GM12878 (cell line): ENCODE measurements around the gene TNPO2. TPM values are rescaled to one million over a fixed set of nuclear protein-coding genes. Genes with fewer than 3 reads are reported as not detected.

ENCODE experiments used
- ATAC-seq: fragments of 200-7000 bp; cut with Tn5 transposase; 3 replicates; pipeline ENCODE4 v1.9.1; 2020; ENCODE audit warnings: mild to moderate bottlenecking, moderate library complexity
- BruUV-seq: library from RNA; stranded (reverse); fragments of 400-500 nt; replicated peaks from 2 replicates; lab custom pipeline; 2021; lab: Mats Ljungman, UMichigan
- CTCF ChIA-PET: fragments of 300-600 bp; sonication (Branson Sonifier 250); formaldehyde crosslinking; extraction: SDS; loops from one replicate; lab custom pipeline; 2021; ENCODE audit warnings: inconsistent platforms; lab: Yijun Ruan, JAX
- POLR2A ChIA-PET: fragments of 350-600 bp; formaldehyde crosslinking; extraction: SDS; loops from one replicate; lab custom pipeline; 2021; ENCODE audit warnings: inconsistent platforms; lab: Charles Lee
- RAD21 ChIA-PET: fragments of 300-600 bp; sonication (Branson Sonifier 250); formaldehyde crosslinking; loops from one replicate; lab custom pipeline; 2023; ENCODE audit warnings: antibody characterized with exemption; ENCODE audit not compliant: unreplicated experiment; lab: Charles Lee
- SMC1A ChIA-PET: fragments of 300-600 bp; sonication (Branson Sonifier 250); formaldehyde crosslinking; loops from one replicate; lab custom pipeline; 2023; ENCODE audit not compliant: unreplicated experiment, uncharacterized antibody; lab: Charles Lee
- DNase-seq: peaks from one replicate; pipeline ENCODE4 v3.0.0-alpha.2; 2011; ENCODE audit warnings: low read depth, low spot score
- FAIRE-seq: peaks from 3 replicates; lab custom pipeline; 2011; peaks lifted over from hg19 to GRCh38; lab: Jason Lieb, UNC
- H2AFZ ChIP-seq: 2 replicates; pipeline ENCODE4 v1.6.0; 2011; ENCODE audit warnings: low read depth, low read length, control low read depth; ENCODE audit not compliant: control insufficient read depth
- H3K27ac ChIP-seq: 2 replicates; pipeline ENCODE4 v1.5.1; 2011; ENCODE audit warnings: control low read depth; ENCODE audit not compliant: control insufficient read depth, insufficient read depth
- H3K27me3 ChIP-seq, 2 experiments: replicated peaks in 1 of 2; 2 replicates each; pipeline versions ENCODE4 v1.6.0 to v1.6.1; 2011; ENCODE audit warnings: low read length in 1 of 2; ENCODE audit not compliant: control insufficient read depth in 2 of 2, insufficient read depth in 2 of 2
- H3K36me3 ChIP-seq, 2 experiments: 2 replicates each; pipeline ENCODE4 v1.5.1; 2011; ENCODE audit warnings: low read length in 1 of 2; ENCODE audit not compliant: control insufficient read depth in 2 of 2, insufficient read depth in 2 of 2
- H3K4me1 ChIP-seq: 2 replicates; pipeline ENCODE4 v1.6.1; 2011; ENCODE audit warnings: mild to moderate bottlenecking, low read length, moderate library complexity, mixed read lengths; ENCODE audit not compliant: control insufficient read depth, insufficient read depth
- H3K4me2 ChIP-seq: 2 replicates; pipeline ENCODE4 v1.6.0; 2011; ENCODE audit warnings: control low read depth; ENCODE audit not compliant: control insufficient read depth, insufficient read depth
- H3K4me3 ChIP-seq: fragments of 200-600 bp; sonication (generic); 2 replicates; pipeline ENCODE4 v1.5.1; 2016
- H3K79me2 ChIP-seq: 2 replicates; pipeline ENCODE4 v1.6.0; 2011; ENCODE audit warnings: low read length; ENCODE audit not compliant: control insufficient read depth, insufficient read depth
- H3K9ac ChIP-seq: 2 replicates; pipeline ENCODE4 v1.8.0; 2011; ENCODE audit warnings: low read length, control low read depth, mixed read lengths; ENCODE audit not compliant: control insufficient read depth, insufficient read depth
- H3K9me3 ChIP-seq: replicated peaks from 3 replicates; pipeline ENCODE4 v1.5.1; 2011; ENCODE audit warnings: mild to moderate bottlenecking, low read length; ENCODE audit not compliant: control insufficient read depth, insufficient read depth
- H4K20me1 ChIP-seq: 2 replicates; pipeline ENCODE4 v1.6.0; 2011; ENCODE audit not compliant: control insufficient read depth, insufficient read depth
- E2F8 ChIP-seq: fragments of 450-650 bp; IDR thresholded peaks from 2 replicates; pipeline ENCODE4 v1.6.1; 2018; ENCODE audit warnings: mild to moderate bottlenecking, low read depth, moderate library complexity; ENCODE audit not compliant: partially characterized antibody
- IRF4 ChIP-seq: IDR thresholded peaks from 2 replicates; pipeline ENCODE4 v1.6.1; 2011; ENCODE audit warnings: low read depth, low read length
- NR2F1 ChIP-seq: fragments of 450-650 bp; conservative IDR thresholded peaks from 2 replicates; pipeline ENCODE4 v1.6.1; 2017; ENCODE audit warnings: mild to moderate bottlenecking
- WRNIP1 ChIP-seq: IDR thresholded peaks from 2 replicates; pipeline ENCODE4 v1.6.1; 2011; ENCODE audit warnings: low read depth, low read length, improper control_type of control experiment, borderline replicate concordance
- ZNF592 ChIP-seq: fragments of 450-650 bp; IDR thresholded peaks from 2 replicates; pipeline ENCODE4 v1.6.1; 2017; ENCODE audit warnings: mild to moderate bottlenecking, moderate library complexity
- WGBS: methylation state at CpG from one replicate; pipeline ENCODE4 v1.1.6; 2016; ENCODE audit warnings: low lambda C conversion rate; ENCODE audit not compliant: insufficient replicate concordance, insufficient coverage; ENCODE audit errors: missing lambda C conversion rate; 5-methylcytosine and 5-hydroxymethylcytosine counted together
- in situ Hi-C: fragments of 300-500 bp; cut with MboI; formaldehyde crosslinking; loops from 9 replicates; pipeline ENCODE4 v1.14.3; 2018; ENCODE audit warnings: mixed read lengths
- intact Hi-C: fragments of 100-400 bp; cut with micrococcal nuclease; formaldehyde crosslinking; loops from one replicate; pipeline ENCODE4 v1.14.2; 2022; ENCODE audit not compliant: unreplicated experiment
- polyA plus RNA-seq, 11 experiments: library from polyadenylated mRNA; depleted of rRNA in 4 of 11; unstranded in 6 of 11; stranded (reverse) in 5 of 11; fragments of >200 nt; fragmentation: Nextera tagmentation in 4 of 11; fragmentation: Illumina TruSeq in 1 of 11; extraction: Ambion mirVana in 4 of 11; extraction: Trizol in 1 of 11; gene quantifications; 1 replicate in 1 of 11; 2 replicates in 10 of 11; pipeline versions ENCODE4 v1.2.1 to v1.2.3, GENCODE V29; 2011 to 2016; ENCODE audit warnings: inconsistent platforms in 2 of 11, missing spikeins in 2 of 11, low read depth in 1 of 11
- total RNA-seq, 4 experiments: library from RNA; depleted of rRNA in 3 of 4; stranded (reverse); fragments of >200 nt in 3 of 4; fragmentation: Illumina TruSeq in 1 of 4; extraction: Trizol in 1 of 4; gene quantifications; 2 replicates each; pipeline versions ENCODE4 v1.2.1 to v1.2.3, GENCODE V29; 2013 to 2021
- TF ChIP-seq, protein P1 (sequence below): fragments of 150-350 bp; IDR thresholded peaks from 2 replicates; pipeline ENCODE4 v1.6.1; 2014; ENCODE audit warnings: mild to moderate bottlenecking, low read depth, low read length

TNPO2 gene
- total and polyA plus RNA-seq, 10 of the 15 experiments (the other 5 are each of a cell fraction or from before 2014, with no cell fraction given), result 5.5 to 99.7 (median 29.6) TPM

- ChIA-PET CTCF (no interaction called here), RAD21 (no interaction called here), POLR2A (no interaction called here), SMC1A (no interaction called here)
- H3K4me2 ChIP-seq, result no peak overlapping the region
- intact Hi-C loops, result no loop called here
- ATAC-seq, result no peak
- no peaks in the 10 kb centered on the region for H3K27me3 ChIP-seq
- in situ Hi-C loops, result no loop called here
- H3K9me3 ChIP-seq, result peaks cover 11% of the 10 kb centered on the region; the same call in 1 of the 3 replicates
- H3K27ac ChIP-seq, result no peak overlapping the region
- no peaks in the 10 kb centered on the region for H3K4me1 ChIP-seq
- no peak for FAIRE-seq
- H3K79me2 ChIP-seq, result no peaks in the 10 kb centered on the region
- no peak overlapping the region for H2AFZ ChIP-seq
- no peak for TF ChIP-seq ZNF592
- no peak for TF ChIP-seq NR2F1
- TF ChIP-seq, protein P1, sequence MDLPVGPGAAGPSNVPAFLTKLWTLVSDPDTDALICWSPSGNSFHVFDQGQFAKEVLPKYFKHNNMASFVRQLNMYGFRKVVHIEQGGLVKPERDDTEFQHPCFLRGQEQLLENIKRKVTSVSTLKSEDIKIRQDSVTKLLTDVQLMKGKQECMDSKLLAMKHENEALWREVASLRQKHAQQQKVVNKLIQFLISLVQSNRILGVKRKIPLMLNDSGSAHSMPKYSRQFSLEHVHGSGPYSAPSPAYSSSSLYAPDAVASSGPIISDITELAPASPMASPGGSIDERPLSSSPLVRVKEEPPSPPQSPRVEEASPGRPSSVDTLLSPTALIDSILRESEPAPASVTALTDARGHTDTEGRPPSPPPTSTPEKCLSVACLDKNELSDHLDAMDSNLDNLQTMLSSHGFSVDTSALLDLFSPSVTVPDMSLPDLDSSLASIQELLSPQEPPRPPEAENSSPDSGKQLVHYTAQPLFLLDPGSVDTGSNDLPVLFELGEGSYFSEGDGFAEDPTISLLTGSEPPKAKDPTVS, result no peak
- no peak for TF ChIP-seq WRNIP1
- no peak for TF ChIP-seq IRF4
- TF ChIP-seq E2F8, result no peak
- BruUV-seq, result no TSS peak
- H3K4me3 ChIP-seq, result no peak overlapping the region
- no peak overlapping the region for H3K9ac ChIP-seq
- 27% methylated on average over 9 of the region's 9 CpGs for WGBS
- no peak for DNase-seq
- no peaks in the 10 kb centered on the region for H4K20me1 ChIP-seq
- H3K36me3 ChIP-seq, result peaks cover 0 to 6% of the 10 kb centered on the region in 2 experiments; a peak in 2 of 4 replicates
Observed at GRCh38 chr19:12750851-12751250, 27.1 kb upstream of the TNPO2 start.
